WTC11 (cell line): ENCODE results near the gene PHF10. TPM values are rescaled to one million over a fixed set of nuclear protein-coding genes. Genes with fewer than 3 reads are reported as not detected.

Experiments
- ATAC-seq: fragments of 200-7000 bp; cut with Tn5 transposase; 2 replicates; pipeline ENCODE4 v1.10.0; 2021; ENCODE audit warnings: mild to moderate bottlenecking, moderate library complexity
- CTCF ChIA-PET: fragments of 300-600 bp; sonication (Branson Sonifier 250); formaldehyde crosslinking; loops from one replicate; lab custom pipeline; 2021; ENCODE audit warnings: antibody characterized with exemption; lab: Charles Lee
- POLR2A ChIA-PET: fragments of 350-600 bp; sonication (Branson Sonifier 250); formaldehyde crosslinking; loops from one replicate; lab custom pipeline; 2021; ENCODE audit warnings: antibody characterized with exemption; lab: Charles Lee
- DNase-seq: peaks from one replicate; pipeline ENCODE4 v3.0.0; 2021; ENCODE audit warnings: low spot score
- H3K27ac Mint-ChIP-seq: 2 replicates; pipeline ENCODE4 v1.8.0; 2021; ENCODE audit warnings: mixed read lengths
- H3K27me3 Mint-ChIP-seq: 2 replicates; pipeline ENCODE4 v1.8.0; 2021; ENCODE audit warnings: low read depth, mild to moderate bottlenecking, moderate library complexity, mixed read lengths
- H3K36me3 Mint-ChIP-seq: 2 replicates; pipeline ENCODE4 v1.8.0; 2021; ENCODE audit warnings: mixed read lengths
- H3K4me1 Mint-ChIP-seq: 2 replicates; pipeline ENCODE4 v1.8.0; 2022; ENCODE audit warnings: mixed read lengths
- H3K4me3 Mint-ChIP-seq: 2 replicates; pipeline ENCODE4 v1.8.0; 2021; ENCODE audit warnings: mild to moderate bottlenecking, moderate library complexity, mixed read lengths
- H3K9me3 Mint-ChIP-seq: 2 replicates; pipeline ENCODE4 v1.8.0; 2021; ENCODE audit warnings: mixed read lengths
- ESRRA ChIP-seq: sonication (generic); formaldehyde crosslinking; IDR thresholded peaks from 2 replicates; pipeline ENCODE4 v1.8.1; 2022; ENCODE audit warnings: mild to moderate bottlenecking, missing genetic modification reagents, borderline replicate concordance
- GABPB1 ChIP-seq: sonication (generic); formaldehyde crosslinking; IDR thresholded peaks from 2 replicates; pipeline ENCODE4 v1.8.1; 2023; ENCODE audit warnings: mild to moderate bottlenecking, missing genetic modification reagents
- JUN ChIP-seq: sonication (generic); formaldehyde crosslinking; IDR thresholded peaks from 2 replicates; pipeline ENCODE4 v1.8.0; 2023; ENCODE audit warnings: mild to moderate bottlenecking, missing genetic modification reagents
- MXD4 ChIP-seq: fragments of 250-450 bp; sonication (Bioruptor Pico); IDR thresholded peaks from 2 replicates; pipeline ENCODE4 v1.8.0; 2021; ENCODE audit warnings: mild to moderate bottlenecking, moderate library complexity, borderline replicate concordance
- NFATC4 ChIP-seq: fragments of 250-450 bp; sonication (Bioruptor Pico); IDR thresholded peaks from 2 replicates; pipeline ENCODE4 v1.9.0; 2021; ENCODE audit warnings: mild to moderate bottlenecking
- OVOL2 ChIP-seq: fragments of 250-450 bp; sonication (Bioruptor Pico); IDR thresholded peaks from 2 replicates; pipeline ENCODE4 v1.9.0; 2021; ENCODE audit warnings: mild to moderate bottlenecking, borderline replicate concordance
- ZNF263 ChIP-seq: sonication (generic); formaldehyde crosslinking; IDR thresholded peaks from 2 replicates; pipeline ENCODE4 v1.8.1; 2022; ENCODE audit warnings: low read depth, mild to moderate bottlenecking, moderate library complexity, missing genetic modification reagents
- ZNF396 ChIP-seq: fragments of 250-450 bp; sonication (Bioruptor Pico); IDR thresholded peaks from 2 replicates; pipeline ENCODE4 v1.8.0; 2021; ENCODE audit warnings: mild to moderate bottlenecking, moderate library complexity, borderline replicate concordance
- ZNF416 ChIP-seq: fragments of 250-450 bp; sonication (Bioruptor Pico); IDR thresholded peaks from 2 replicates; pipeline ENCODE4 v1.9.0; 2021; ENCODE audit warnings: mild to moderate bottlenecking, inconsistent platforms
- ZNF671 ChIP-seq: fragments of 250-450 bp; sonication (Bioruptor Pico); IDR thresholded peaks from 2 replicates; pipeline ENCODE4 v1.8.0; 2021; ENCODE audit warnings: mild to moderate bottlenecking
- total RNA-seq: library from RNA; stranded (reverse); gene quantifications from 3 replicates; pipeline ENCODE4 v1.2.3, GENCODE V29; 2021
- TF ChIP-seq, protein P1 (sequence below): sonication (generic); formaldehyde crosslinking; IDR thresholded peaks from 2 replicates; pipeline ENCODE4 v1.8.0; 2022; ENCODE audit warnings: mild to moderate bottlenecking, missing genetic modification reagents
- TF ChIP-seq, protein P2 (sequence below): fragments of 250-450 bp; sonication (Bioruptor Pico); IDR thresholded peaks from 2 replicates; pipeline ENCODE4 v1.8.0; 2021; ENCODE audit warnings: mild to moderate bottlenecking
- TF ChIP-seq, protein P3 (sequence below): sonication (generic); formaldehyde crosslinking; IDR thresholded peaks from 2 replicates; pipeline ENCODE4 v1.8.0; 2022; ENCODE audit warnings: mild to moderate bottlenecking, missing genetic modification reagents
- TF ChIP-seq, protein P4 (sequence below): sonication (generic); formaldehyde crosslinking; IDR thresholded peaks from 2 replicates; pipeline ENCODE4 v1.8.1; 2022; ENCODE audit warnings: missing genetic modification reagents, borderline replicate concordance
- TF ChIP-seq, protein P5 (sequence below): sonication (generic); formaldehyde crosslinking; IDR thresholded peaks from 2 replicates; pipeline ENCODE4 v1.8.0; 2022; ENCODE audit warnings: missing genetic modification reagents
- TF ChIP-seq, protein P6 (sequence below): sonication (generic); formaldehyde crosslinking; IDR thresholded peaks from 2 replicates; pipeline ENCODE4 v1.8.1; 2023; ENCODE audit warnings: mild to moderate bottlenecking, missing genetic modification reagents
- TF ChIP-seq, protein P7 (sequence below): sonication (generic); formaldehyde crosslinking; IDR thresholded peaks from 2 replicates; pipeline ENCODE4 v1.8.1; 2022; ENCODE audit warnings: mild to moderate bottlenecking, missing genetic modification reagents, moderate library complexity, borderline replicate concordance
- TF ChIP-seq, protein P8 (sequence below): fragments of 250-450 bp; sonication (Bioruptor Pico); conservative IDR thresholded peaks from 2 replicates; pipeline ENCODE4 v1.9.0; 2021; ENCODE audit warnings: mild to moderate bottlenecking

Gene PHF10
- total RNA-seq, 1 experiment from 2014 or later: 39.3 TPM

DNA sequence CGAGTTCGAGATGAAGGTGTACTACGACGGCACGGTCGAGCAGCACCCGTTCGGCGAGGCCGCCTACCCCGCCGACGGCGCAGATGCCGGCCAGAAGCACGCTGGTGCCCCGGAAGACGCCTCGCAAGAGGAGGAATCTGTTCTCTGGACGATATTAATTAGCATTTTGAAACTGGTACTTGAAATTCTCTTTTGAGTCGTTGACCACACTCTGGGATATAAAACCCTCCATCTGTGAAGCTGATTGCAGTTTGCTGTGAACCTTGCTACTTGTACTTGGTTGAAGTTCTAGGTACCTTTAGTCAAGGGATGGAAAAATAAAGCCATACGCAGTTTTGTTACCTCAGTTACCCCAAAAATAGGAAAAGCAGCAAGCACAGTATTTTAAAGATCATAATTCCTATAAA is 21.5 kb downstream of the PHF10 start:
- Mint-ChIP-seq H3K36me3 (peaks cover 14% of the 10 kb centered on the region), H3K4me3 (peak overlapping the region; percentile 85), H3K9me3 (0 out of 2 replicates have a peak, but pooled peaks cover under 1% of the 10 kb centered on the region), H3K4me1 (peaks cover 29% of the 10 kb centered on the region), H3K27ac (peak overlapping the region; percentile 93), H3K27me3 (no peaks in the 10 kb centered on the region)
- ATAC-seq (peak; percentile 5; the same call in 1 of the 2 replicates), DNase-seq (no peak)
- POLR2A ChIA-PET: interaction anchor here (1.0 to 3.8 kb wide), 4 partner anchors 17 to 49 kb away, joined by 3 to 14 read pairs (median 4); partner anchors contain the start of genes DYNLT2, ERMARD and PHF10
- TF ChIP-seq, protein P1, sequence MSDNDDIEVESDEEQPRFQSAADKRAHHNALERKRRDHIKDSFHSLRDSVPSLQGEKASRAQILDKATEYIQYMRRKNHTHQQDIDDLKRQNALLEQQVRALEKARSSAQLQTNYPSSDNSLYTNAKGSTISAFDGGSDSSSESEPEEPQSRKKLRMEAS: no peak; the same call in 1 of the 2 replicates
- TF ChIP-seq, protein P2, sequence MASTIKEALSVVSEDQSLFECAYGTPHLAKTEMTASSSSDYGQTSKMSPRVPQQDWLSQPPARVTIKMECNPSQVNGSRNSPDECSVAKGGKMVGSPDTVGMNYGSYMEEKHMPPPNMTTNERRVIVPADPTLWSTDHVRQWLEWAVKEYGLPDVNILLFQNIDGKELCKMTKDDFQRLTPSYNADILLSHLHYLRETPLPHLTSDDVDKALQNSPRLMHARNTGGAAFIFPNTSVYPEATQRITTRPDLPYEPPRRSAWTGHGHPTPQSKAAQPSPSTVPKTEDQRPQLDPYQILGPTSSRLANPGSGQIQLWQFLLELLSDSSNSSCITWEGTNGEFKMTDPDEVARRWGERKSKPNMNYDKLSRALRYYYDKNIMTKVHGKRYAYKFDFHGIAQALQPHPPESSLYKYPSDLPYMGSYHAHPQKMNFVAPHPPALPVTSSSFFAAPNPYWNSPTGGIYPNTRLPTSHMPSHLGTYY (CRISPR knock-in tag): no peak
- TF ChIP-seq ZNF396 (no peak), MXD4 (CRISPR knock-in tag) (no peak), ZNF263 (CRISPR knock-in tag) (no peak), GABPB1 (CRISPR knock-in tag) (peak; percentile 36; the same call in 1 of the 2 replicates), ESRRA (CRISPR knock-in tag) (no peak), JUN (CRISPR knock-in tag) (peak; percentile 14; the same call in 1 of the 2 replicates), ZNF671 (CRISPR knock-in tag) (no peak), ZNF416 (no peak), NFATC4 (CRISPR knock-in tag) (no peak), OVOL2 (CRISPR knock-in tag) (no peak)
- TF ChIP-seq, protein P3, sequence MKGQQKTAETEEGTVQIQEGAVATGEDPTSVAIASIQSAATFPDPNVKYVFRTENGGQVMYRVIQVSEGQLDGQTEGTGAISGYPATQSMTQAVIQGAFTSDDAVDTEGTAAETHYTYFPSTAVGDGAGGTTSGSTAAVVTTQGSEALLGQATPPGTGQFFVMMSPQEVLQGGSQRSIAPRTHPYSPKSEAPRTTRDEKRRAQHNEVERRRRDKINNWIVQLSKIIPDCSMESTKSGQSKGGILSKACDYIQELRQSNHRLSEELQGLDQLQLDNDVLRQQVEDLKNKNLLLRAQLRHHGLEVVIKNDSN (CRISPR knock-in tag): no peak
- TF ChIP-seq, protein P4, sequence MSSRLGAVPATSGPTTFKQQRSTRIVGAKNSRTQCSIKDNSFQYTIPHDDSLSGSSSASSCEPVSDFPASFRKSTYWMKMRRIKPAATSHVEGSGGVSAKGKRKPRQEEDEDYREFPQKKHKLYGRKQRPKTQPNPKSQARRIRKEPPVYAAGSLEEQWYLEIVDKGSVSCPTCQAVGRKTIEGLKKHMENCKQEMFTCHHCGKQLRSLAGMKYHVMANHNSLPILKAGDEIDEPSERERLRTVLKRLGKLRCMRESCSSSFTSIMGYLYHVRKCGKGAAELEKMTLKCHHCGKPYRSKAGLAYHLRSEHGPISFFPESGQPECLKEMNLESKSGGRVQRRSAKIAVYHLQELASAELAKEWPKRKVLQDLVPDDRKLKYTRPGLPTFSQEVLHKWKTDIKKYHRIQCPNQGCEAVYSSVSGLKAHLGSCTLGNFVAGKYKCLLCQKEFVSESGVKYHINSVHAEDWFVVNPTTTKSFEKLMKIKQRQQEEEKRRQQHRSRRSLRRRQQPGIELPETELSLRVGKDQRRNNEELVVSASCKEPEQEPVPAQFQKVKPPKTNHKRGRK (CRISPR knock-in tag): no peak
- TF ChIP-seq, protein P5, sequence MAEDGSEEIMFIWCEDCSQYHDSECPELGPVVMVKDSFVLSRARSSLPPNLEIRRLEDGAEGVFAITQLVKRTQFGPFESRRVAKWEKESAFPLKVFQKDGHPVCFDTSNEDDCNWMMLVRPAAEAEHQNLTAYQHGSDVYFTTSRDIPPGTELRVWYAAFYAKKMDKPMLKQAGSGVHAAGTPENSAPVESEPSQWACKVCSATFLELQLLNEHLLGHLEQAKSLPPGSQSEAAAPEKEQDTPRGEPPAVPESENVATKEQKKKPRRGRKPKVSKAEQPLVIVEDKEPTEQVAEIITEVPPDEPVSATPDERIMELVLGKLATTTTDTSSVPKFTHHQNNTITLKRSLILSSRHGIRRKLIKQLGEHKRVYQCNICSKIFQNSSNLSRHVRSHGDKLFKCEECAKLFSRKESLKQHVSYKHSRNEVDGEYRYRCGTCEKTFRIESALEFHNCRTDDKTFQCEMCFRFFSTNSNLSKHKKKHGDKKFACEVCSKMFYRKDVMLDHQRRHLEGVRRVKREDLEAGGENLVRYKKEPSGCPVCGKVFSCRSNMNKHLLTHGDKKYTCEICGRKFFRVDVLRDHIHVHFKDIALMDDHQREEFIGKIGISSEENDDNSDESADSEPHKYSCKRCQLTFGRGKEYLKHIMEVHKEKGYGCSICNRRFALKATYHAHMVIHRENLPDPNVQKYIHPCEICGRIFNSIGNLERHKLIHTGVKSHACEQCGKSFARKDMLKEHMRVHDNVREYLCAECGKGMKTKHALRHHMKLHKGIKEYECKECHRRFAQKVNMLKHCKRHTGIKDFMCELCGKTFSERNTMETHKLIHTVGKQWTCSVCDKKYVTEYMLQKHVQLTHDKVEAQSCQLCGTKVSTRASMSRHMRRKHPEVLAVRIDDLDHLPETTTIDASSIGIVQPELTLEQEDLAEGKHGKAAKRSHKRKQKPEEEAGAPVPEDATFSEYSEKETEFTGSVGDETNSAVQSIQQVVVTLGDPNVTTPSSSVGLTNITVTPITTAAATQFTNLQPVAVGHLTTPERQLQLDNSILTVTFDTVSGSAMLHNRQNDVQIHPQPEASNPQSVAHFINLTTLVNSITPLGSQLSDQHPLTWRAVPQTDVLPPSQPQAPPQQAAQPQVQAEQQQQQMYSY (CRISPR knock-in tag): no peak
- TF ChIP-seq, protein P6, sequence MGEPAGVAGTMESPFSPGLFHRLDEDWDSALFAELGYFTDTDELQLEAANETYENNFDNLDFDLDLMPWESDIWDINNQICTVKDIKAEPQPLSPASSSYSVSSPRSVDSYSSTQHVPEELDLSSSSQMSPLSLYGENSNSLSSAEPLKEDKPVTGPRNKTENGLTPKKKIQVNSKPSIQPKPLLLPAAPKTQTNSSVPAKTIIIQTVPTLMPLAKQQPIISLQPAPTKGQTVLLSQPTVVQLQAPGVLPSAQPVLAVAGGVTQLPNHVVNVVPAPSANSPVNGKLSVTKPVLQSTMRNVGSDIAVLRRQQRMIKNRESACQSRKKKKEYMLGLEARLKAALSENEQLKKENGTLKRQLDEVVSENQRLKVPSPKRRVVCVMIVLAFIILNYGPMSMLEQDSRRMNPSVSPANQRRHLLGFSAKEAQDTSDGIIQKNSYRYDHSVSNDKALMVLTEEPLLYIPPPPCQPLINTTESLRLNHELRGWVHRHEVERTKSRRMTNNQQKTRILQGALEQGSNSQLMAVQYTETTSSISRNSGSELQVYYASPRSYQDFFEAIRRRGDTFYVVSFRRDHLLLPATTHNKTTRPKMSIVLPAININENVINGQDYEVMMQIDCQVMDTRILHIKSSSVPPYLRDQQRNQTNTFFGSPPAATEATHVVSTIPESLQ (CRISPR knock-in tag): no peak
- TF ChIP-seq, protein P7, sequence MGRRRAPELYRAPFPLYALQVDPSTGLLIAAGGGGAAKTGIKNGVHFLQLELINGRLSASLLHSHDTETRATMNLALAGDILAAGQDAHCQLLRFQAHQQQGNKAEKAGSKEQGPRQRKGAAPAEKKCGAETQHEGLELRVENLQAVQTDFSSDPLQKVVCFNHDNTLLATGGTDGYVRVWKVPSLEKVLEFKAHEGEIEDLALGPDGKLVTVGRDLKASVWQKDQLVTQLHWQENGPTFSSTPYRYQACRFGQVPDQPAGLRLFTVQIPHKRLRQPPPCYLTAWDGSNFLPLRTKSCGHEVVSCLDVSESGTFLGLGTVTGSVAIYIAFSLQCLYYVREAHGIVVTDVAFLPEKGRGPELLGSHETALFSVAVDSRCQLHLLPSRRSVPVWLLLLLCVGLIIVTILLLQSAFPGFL (CRISPR knock-in tag): 0 out of 2 replicates have a peak, but pooled peaks have one; percentile 1
- TF ChIP-seq, protein P8, sequence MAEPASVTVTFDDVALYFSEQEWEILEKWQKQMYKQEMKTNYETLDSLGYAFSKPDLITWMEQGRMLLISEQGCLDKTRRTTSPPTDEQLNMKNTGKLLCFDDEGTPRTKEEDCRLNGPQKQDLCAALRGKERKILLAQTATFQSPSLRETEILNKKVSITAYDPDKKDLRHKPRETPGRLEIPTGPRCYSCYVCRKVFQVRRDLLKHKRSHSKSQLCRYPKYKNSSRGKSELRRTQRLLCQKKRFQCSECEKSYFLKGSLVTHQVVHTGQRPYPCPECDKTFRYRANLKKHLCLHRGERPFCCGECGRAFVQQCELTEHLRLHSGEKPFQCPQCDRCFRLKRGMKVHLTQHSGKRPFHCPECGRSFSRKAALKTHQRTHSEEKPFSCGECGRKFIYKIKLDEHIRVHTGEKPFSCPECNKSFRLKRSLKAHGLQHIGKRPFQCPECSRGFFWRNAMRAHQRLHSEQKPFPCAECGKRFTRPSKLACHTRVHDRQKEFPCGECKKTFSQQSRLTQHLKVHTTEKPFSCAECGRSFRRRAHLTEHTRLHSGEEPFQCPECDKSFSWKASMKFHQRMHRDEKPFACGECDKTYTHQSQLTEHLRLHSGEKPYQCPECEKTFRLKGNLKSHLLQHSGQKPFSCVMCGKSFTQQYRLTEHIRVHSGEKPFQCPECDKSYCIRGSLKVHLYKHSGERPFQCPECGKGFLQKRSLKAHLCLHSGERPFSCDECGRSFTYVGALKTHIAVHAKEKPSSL: no peak
- CTCF ChIA-PET: interaction anchor here (1.4 kb wide), 1 partner anchor 22 kb away, joined by 3 read pairs; no protein-coding TSS in a partner anchor
